ENCODE data around the gene SULT2B1.

DNA sequence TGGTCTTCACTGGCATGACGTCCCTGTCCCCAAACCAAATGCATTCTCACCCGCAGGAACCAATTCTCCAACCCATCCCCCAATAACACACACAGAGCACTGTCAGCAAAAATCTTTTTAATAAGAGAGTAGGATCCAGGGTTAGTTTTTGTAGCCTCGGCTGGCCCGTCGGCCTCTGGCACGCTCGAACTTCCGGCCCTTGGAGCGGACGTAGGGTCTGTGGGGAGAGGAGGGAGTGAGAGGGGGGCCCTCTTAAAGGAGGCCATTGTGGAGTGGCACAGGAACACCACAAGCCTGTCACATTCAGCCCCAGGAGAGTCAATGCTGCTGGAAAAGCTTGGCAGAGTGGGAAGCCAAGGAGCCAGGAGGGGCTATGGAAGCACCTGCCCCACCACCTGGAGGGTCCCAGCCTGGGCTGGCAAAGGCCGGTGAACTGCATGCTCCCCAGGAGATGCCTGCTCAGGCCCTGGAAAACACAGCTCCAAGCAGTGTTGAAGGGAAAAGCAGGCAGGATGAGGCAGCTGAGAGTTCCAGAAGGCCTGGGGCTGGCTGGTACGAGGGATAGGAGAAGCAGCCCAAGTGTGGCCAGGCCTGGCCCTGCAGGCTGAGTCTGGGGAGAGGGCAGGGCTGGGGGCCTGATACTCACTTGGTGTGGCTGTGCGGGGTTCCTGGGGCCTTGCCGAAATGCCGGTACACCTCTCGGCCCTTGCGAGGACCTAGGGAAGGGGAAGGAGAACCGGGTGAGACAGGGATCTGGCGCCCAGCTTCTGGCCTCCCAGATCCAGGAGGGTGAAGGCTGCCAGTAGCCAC, 63.5 kb downstream of the SULT2B1 start:
- TF ChIP-seq, protein P1, sequence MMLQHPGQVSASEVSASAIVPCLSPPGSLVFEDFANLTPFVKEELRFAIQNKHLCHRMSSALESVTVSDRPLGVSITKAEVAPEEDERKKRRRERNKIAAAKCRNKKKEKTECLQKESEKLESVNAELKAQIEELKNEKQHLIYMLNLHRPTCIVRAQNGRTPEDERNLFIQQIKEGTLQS (IDR thresholded peaks at IDR 0.05) = no peak
- TF ChIP-seq, protein P2, sequence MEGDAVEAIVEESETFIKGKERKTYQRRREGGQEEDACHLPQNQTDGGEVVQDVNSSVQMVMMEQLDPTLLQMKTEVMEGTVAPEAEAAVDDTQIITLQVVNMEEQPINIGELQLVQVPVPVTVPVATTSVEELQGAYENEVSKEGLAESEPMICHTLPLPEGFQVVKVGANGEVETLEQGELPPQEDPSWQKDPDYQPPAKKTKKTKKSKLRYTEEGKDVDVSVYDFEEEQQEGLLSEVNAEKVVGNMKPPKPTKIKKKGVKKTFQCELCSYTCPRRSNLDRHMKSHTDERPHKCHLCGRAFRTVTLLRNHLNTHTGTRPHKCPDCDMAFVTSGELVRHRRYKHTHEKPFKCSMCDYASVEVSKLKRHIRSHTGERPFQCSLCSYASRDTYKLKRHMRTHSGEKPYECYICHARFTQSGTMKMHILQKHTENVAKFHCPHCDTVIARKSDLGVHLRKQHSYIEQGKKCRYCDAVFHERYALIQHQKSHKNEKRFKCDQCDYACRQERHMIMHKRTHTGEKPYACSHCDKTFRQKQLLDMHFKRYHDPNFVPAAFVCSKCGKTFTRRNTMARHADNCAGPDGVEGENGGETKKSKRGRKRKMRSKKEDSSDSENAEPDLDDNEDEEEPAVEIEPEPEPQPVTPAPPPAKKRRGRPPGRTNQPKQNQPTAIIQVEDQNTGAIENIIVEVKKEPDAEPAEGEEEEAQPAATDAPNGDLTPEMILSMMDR (IDR thresholded peaks at IDR 0.05; ENCODE audit: low read depth, low read length, missing input control) = no peak
- TF ChIP-seq, protein P3, sequence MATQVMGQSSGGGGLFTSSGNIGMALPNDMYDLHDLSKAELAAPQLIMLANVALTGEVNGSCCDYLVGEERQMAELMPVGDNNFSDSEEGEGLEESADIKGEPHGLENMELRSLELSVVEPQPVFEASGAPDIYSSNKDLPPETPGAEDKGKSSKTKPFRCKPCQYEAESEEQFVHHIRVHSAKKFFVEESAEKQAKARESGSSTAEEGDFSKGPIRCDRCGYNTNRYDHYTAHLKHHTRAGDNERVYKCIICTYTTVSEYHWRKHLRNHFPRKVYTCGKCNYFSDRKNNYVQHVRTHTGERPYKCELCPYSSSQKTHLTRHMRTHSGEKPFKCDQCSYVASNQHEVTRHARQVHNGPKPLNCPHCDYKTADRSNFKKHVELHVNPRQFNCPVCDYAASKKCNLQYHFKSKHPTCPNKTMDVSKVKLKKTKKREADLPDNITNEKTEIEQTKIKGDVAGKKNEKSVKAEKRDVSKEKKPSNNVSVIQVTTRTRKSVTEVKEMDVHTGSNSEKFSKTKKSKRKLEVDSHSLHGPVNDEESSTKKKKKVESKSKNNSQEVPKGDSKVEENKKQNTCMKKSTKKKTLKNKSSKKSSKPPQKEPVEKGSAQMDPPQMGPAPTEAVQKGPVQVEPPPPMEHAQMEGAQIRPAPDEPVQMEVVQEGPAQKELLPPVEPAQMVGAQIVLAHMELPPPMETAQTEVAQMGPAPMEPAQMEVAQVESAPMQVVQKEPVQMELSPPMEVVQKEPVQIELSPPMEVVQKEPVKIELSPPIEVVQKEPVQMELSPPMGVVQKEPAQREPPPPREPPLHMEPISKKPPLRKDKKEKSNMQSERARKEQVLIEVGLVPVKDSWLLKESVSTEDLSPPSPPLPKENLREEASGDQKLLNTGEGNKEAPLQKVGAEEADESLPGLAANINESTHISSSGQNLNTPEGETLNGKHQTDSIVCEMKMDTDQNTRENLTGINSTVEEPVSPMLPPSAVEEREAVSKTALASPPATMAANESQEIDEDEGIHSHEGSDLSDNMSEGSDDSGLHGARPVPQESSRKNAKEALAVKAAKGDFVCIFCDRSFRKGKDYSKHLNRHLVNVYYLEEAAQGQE (IDR thresholded peaks at IDR 0.05) = no peak
- TF ChIP-seq GABPA (IDR thresholded peaks at IDR 0.05 in 1 of 2, conservative IDR thresholded peaks at IDR 0.05 in 1 of 2) = no peak

Measured in liver (tissue), 3 donors.